Measurements from ENCODE around the gene IL1F10. TPM values are rescaled to one million over a fixed set of nuclear protein-coding genes. Genes with fewer than 3 reads are reported as not detected.

The IL1F10 gene
- total and polyA plus RNA-seq, 4 donors = not detected

GRCh38 chr2:113089916-113090315 is 22.1 kb downstream of the IL1F10 start:
- no peak for TF ChIP-seq EGR1 (IDR thresholded peaks at IDR 0.05; ENCODE audit: low read depth in 2 of 2)
- TF ChIP-seq, protein P1, sequence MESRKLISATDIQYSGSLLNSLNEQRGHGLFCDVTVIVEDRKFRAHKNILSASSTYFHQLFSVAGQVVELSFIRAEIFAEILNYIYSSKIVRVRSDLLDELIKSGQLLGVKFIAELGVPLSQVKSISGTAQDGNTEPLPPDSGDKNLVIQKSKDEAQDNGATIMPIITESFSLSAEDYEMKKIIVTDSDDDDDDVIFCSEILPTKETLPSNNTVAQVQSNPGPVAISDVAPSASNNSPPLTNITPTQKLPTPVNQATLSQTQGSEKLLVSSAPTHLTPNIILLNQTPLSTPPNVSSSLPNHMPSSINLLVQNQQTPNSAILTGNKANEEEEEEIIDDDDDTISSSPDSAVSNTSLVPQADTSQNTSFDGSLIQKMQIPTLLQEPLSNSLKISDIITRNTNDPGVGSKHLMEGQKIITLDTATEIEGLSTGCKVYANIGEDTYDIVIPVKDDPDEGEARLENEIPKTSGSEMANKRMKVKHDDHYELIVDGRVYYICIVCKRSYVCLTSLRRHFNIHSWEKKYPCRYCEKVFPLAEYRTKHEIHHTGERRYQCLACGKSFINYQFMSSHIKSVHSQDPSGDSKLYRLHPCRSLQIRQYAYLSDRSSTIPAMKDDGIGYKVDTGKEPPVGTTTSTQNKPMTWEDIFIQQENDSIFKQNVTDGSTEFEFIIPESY (IDR thresholded peaks at IDR 0.05) = no peak
- TF ChIP-seq MAX (IDR thresholded peaks at IDR 0.05) = no peak
- TF ChIP-seq HNF4A (conservative IDR thresholded peaks at IDR 0.05) = no peak
- no peak for TF ChIP-seq SP1 (IDR thresholded peaks at IDR 0.05)
- TF ChIP-seq RAD21 (IDR thresholded peaks at IDR 0.05) = no peak
- TF ChIP-seq GABPA (IDR thresholded peaks at IDR 0.05 in 1 of 2, conservative IDR thresholded peaks at IDR 0.05 in 1 of 2) = no peak
- TF ChIP-seq JUND (IDR thresholded peaks at IDR 0.05) = no peak
- TF ChIP-seq TAF1 (conservative IDR thresholded peaks at IDR 0.05) = no peak
- no peak for TF ChIP-seq ATF3 (IDR thresholded peaks at IDR 0.05)
- no peak for TF ChIP-seq RXRA (IDR thresholded peaks at IDR 0.05)
- TF ChIP-seq REST (IDR thresholded peaks at IDR 0.05) = no peak
- no peak for TF ChIP-seq FOXA2 (IDR thresholded peaks at IDR 0.05)
- TF ChIP-seq, protein P2, sequence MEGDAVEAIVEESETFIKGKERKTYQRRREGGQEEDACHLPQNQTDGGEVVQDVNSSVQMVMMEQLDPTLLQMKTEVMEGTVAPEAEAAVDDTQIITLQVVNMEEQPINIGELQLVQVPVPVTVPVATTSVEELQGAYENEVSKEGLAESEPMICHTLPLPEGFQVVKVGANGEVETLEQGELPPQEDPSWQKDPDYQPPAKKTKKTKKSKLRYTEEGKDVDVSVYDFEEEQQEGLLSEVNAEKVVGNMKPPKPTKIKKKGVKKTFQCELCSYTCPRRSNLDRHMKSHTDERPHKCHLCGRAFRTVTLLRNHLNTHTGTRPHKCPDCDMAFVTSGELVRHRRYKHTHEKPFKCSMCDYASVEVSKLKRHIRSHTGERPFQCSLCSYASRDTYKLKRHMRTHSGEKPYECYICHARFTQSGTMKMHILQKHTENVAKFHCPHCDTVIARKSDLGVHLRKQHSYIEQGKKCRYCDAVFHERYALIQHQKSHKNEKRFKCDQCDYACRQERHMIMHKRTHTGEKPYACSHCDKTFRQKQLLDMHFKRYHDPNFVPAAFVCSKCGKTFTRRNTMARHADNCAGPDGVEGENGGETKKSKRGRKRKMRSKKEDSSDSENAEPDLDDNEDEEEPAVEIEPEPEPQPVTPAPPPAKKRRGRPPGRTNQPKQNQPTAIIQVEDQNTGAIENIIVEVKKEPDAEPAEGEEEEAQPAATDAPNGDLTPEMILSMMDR (IDR thresholded peaks at IDR 0.05; ENCODE audit: low read depth, low read length, missing input control) = no peak
- no peak for TF ChIP-seq NR2F2 (IDR thresholded peaks at IDR 0.05)
- no peak for TF ChIP-seq HNF4G (IDR thresholded peaks at IDR 0.05)
- TF ChIP-seq FOXA1 (IDR thresholded peaks at IDR 0.05) = no peak
- no peak for TF ChIP-seq YY1 (IDR thresholded peaks at IDR 0.05)
- DNase-seq (ENCODE audit: low spot score) = no peak
- no peak overlapping the region for H3K27ac ChIP-seq (ENCODE audit: low read depth in 1 of 2, low read length in 2 of 2)
- H3K36me3 ChIP-seq (ENCODE audit: control insufficient read depth in 4 of 4, insufficient read depth in 3 of 4, low read depth in 1 of 4, low read length in 3 of 4) = no peaks in the 10 kb centered on the region
- no peak overlapping the region for H3K9ac ChIP-seq (ENCODE audit: low read depth in 1 of 2, low read length in 2 of 2)
- H3K9me3 ChIP-seq (ENCODE audit: control insufficient read depth in 4 of 4, low read length in 3 of 4) = peaks cover 0 to 4% (median 0%) of the 10 kb centered on the region in 4 donors
- H3K27me3 ChIP-seq (ENCODE audit: control insufficient read depth in 4 of 4, insufficient read depth in 4 of 4, low read length in 3 of 4) = no peaks in the 10 kb centered on the region
- H3K4me1 ChIP-seq (ENCODE audit: control insufficient read depth in 4 of 4, insufficient read depth in 4 of 4, low read length in 3 of 4) = peaks cover 0 to 15% (median 13%) of the 10 kb centered on the region in 4 donors
- no peak overlapping the region for H3K4me3 ChIP-seq (ENCODE audit: low read depth in 1 of 3, low read length in 3 of 3)

All from liver (tissue), 9 donors.